Gastrocnemius medialis (tissue), 4 donors: Measurements from ENCODE around the gene MYOD1.
A peak's percentile ranks its signal among the peaks of the same experiment; 100 is the strongest.

Source experiments
- POLR2A ChIP-seq, 2 donors: fragments of 450-650 bp; IDR thresholded peaks; one replicate each; pipeline ENCODE4 v1.6.1; 2017; ENCODE audit warnings: antibody characterized with exemption in 2 of 2, mild to moderate bottlenecking in 2 of 2, moderate library complexity in 2 of 2
- TF ChIP-seq, protein P1 (sequence below), 5 experiments: fragments of 450-650 bp in 3 of 5; fragments of 200-600 bp in 2 of 5; sonication (generic) in 2 of 5; IDR thresholded peaks in 4 of 5; conservative IDR thresholded peaks in 1 of 5; 1 replicate in 4 of 5; 2 replicates in 1 of 5; pipeline ENCODE4 v1.5.1; 2016 to 2019; ENCODE audit warnings: antibody characterized with exemption in 5 of 5, mild to moderate bottlenecking in 3 of 5, moderate library complexity in 3 of 5

GRCh38 chr11:17719028-17719937 is at the start of gene MYOD1:
- TF ChIP-seq, protein P1, sequence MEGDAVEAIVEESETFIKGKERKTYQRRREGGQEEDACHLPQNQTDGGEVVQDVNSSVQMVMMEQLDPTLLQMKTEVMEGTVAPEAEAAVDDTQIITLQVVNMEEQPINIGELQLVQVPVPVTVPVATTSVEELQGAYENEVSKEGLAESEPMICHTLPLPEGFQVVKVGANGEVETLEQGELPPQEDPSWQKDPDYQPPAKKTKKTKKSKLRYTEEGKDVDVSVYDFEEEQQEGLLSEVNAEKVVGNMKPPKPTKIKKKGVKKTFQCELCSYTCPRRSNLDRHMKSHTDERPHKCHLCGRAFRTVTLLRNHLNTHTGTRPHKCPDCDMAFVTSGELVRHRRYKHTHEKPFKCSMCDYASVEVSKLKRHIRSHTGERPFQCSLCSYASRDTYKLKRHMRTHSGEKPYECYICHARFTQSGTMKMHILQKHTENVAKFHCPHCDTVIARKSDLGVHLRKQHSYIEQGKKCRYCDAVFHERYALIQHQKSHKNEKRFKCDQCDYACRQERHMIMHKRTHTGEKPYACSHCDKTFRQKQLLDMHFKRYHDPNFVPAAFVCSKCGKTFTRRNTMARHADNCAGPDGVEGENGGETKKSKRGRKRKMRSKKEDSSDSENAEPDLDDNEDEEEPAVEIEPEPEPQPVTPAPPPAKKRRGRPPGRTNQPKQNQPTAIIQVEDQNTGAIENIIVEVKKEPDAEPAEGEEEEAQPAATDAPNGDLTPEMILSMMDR (IDR thresholded peaks at IDR 0.05 in 4 of 5, conservative IDR thresholded peaks at IDR 0.05 in 1 of 5) = peak in 2 of 5 experiments; percentile 15 to 43
- peak; percentile 65 to 77 for TF ChIP-seq POLR2A (IDR thresholded peaks at IDR 0.05)
